Measurements from ENCODE around the gene RNF43. TPM values are rescaled to one million over a fixed set of nuclear protein-coding genes. Genes with fewer than 3 reads are reported as not detected.

RNF43 gene
- total and polyA plus RNA-seq, 2 of the 13 experiments (the other 11 are each of a cell fraction or from before 2014, with no cell fraction given): 31.0 to 53.4 TPM

- peak; percentile 24; the same call in 1 of the 2 replicates for TF ChIP-seq HHEX (CRISPR knock-in tag; IDR thresholded peaks at IDR 0.05)
- no peak for TF ChIP-seq PCBP1 (IDR thresholded peaks at IDR 0.05; ENCODE audit: borderline replicate concordance, low read depth, low read length)
- TF ChIP-seq KMT2A (CRISPR knock-in tag; IDR thresholded peaks at IDR 0.05): peak; percentile 89
- peak; percentile 97 for TF ChIP-seq RAD21 (CRISPR knock-in tag; IDR thresholded peaks at IDR 0.05)
- TF ChIP-seq NFYB (CRISPR knock-in tag; IDR thresholded peaks at IDR 0.05): peak; percentile 55
- peak; percentile 80; the same call in 1 of the 2 replicates for TF ChIP-seq FOXK1 (CRISPR knock-in tag; IDR thresholded peaks at IDR 0.05; ENCODE audit: borderline replicate concordance, low read depth)
- peak; percentile 71; the same call in 1 of the 2 replicates for TF ChIP-seq ZBTB33 (CRISPR knock-in tag; IDR thresholded peaks at IDR 0.05)
- TF ChIP-seq SNAPC4 (CRISPR knock-in tag; IDR thresholded peaks at IDR 0.05): peak; percentile 80
- TF ChIP-seq HBP1 (CRISPR knock-in tag; IDR thresholded peaks at IDR 0.05; ENCODE audit: low read depth): peak; percentile 95
- peak; percentile 96; the same call in 1 of the 2 replicates for TF ChIP-seq ZNF232 (CRISPR knock-in tag; IDR thresholded peaks at IDR 0.05; ENCODE audit: borderline replicate concordance)
- TF ChIP-seq YEATS2 (CRISPR knock-in tag; IDR thresholded peaks at IDR 0.05; ENCODE audit: borderline replicate concordance): peak; percentile 73; the same call in 1 of the 2 replicates
- TF ChIP-seq CREB1 (IDR thresholded peaks at IDR 0.05): peak; percentile 67; the same call in 1 of the 2 replicates
- peak; percentile 83 for TF ChIP-seq CREB1 (CRISPR knock-in tag; IDR thresholded peaks at IDR 0.05)
- TF ChIP-seq ZNF142 (CRISPR knock-in tag; IDR thresholded peaks at IDR 0.05): peak; percentile 57; the same call in 1 of the 2 replicates
Observed at GRCh38 chr17:58417300-58418092, at the start of gene RNF43 (continued).
